Peyer's patch (tissue), 4 donors: ENCODE measurements around the gene HOXD12.

Experiments used
- CTCF ChIP-seq, 6 experiments: fragments of 450-650 bp in 4 of 6; fragments of 200-600 bp in 2 of 6; sonication (generic) in 1 of 6; IDR thresholded peaks; one replicate each; pipeline ENCODE4 v1.5.1; 2017 to 2019; ENCODE audit warnings: antibody characterized with exemption in 6 of 6, mild to moderate bottlenecking in 3 of 6, moderate library complexity in 1 of 6
- POLR2A ChIP-seq, 2 donors: fragments of 450-650 bp; IDR thresholded peaks; one replicate each; pipeline ENCODE4 v1.5.1; 2017; ENCODE audit warnings: antibody characterized with exemption in 2 of 2, mild to moderate bottlenecking in 2 of 2, moderate library complexity in 2 of 2

GRCh38 chr2:176105078-176105729, 5.6 kb downstream of the HOXD12 start:
- TF ChIP-seq CTCF (IDR thresholded peaks at IDR 0.05) = no peak
- no peak for TF ChIP-seq POLR2A (IDR thresholded peaks at IDR 0.05)
